ENCODE measurements around the gene ENG.

The ENG gene

DNA sequence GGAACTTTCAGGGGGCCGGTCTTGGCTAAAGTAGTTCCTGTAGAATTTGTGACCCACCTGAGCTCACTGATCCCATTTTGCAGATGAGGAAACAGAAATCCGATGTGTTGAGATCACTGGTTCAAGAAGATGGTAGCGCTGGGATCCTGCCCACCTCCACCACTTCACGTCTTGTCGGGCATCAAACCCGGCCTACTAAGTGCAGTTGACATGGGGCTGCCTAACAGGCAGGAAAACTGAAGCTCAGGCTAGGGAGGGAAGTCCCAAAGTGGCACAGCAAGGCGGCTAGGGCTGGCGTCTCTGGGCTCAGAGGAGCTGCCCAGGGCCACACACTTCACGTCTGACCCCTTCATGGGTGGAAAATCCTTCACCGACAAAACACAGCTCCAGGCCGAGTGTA is 502 bp upstream of the ENG start:
- no peak for TF ChIP-seq EZH2phosphoT487 (IDR thresholded peaks at IDR 0.05; ENCODE audit: borderline replicate concordance)
- TF ChIP-seq, protein P1, sequence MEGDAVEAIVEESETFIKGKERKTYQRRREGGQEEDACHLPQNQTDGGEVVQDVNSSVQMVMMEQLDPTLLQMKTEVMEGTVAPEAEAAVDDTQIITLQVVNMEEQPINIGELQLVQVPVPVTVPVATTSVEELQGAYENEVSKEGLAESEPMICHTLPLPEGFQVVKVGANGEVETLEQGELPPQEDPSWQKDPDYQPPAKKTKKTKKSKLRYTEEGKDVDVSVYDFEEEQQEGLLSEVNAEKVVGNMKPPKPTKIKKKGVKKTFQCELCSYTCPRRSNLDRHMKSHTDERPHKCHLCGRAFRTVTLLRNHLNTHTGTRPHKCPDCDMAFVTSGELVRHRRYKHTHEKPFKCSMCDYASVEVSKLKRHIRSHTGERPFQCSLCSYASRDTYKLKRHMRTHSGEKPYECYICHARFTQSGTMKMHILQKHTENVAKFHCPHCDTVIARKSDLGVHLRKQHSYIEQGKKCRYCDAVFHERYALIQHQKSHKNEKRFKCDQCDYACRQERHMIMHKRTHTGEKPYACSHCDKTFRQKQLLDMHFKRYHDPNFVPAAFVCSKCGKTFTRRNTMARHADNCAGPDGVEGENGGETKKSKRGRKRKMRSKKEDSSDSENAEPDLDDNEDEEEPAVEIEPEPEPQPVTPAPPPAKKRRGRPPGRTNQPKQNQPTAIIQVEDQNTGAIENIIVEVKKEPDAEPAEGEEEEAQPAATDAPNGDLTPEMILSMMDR (conservative IDR thresholded peaks at IDR 0.05; ENCODE audit: low read length) = no peak
- Histone ChIP-seq H3K27me3 (ENCODE audit: insufficient read depth, low read length, poor library complexity, severe bottlenecking) (no peaks in the 10 kb centered on the region), H3K36me3 (ENCODE audit: insufficient read depth, low read length) (no peaks in the 10 kb centered on the region), H3K4me1 (ENCODE audit: insufficient read depth, low read length, poor library complexity, severe bottlenecking) (peaks cover 38% of the 10 kb centered on the region), H3K4me3 (ENCODE audit: low read length, poor library complexity, severe bottlenecking) (no peak overlapping the region), H4K20me1 (ENCODE audit: insufficient read depth, low read length, poor library complexity, severe bottlenecking) (no peaks in the 10 kb centered on the region), H3K9me2 (replicated peaks; ENCODE audit: low read depth, low read length) (no peaks in the 10 kb centered on the region), H3K9me3 (ENCODE audit: insufficient read depth, low read depth, low read length) (no peaks in the 10 kb centered on the region), H3K4me2 (ENCODE audit: low read depth, low read length, poor library complexity, severe bottlenecking) (no peak overlapping the region), H3K79me2 (ENCODE audit: insufficient read depth, low read length) (no peaks in the 10 kb centered on the region), H3F3A (ENCODE audit: low read depth) (no peaks in the 10 kb centered on the region), H3K9ac (ENCODE audit: low read depth, low read length, poor library complexity, severe bottlenecking) (no peak overlapping the region), H2AFZ (ENCODE audit: low read length) (no peak overlapping the region)

DNA sequence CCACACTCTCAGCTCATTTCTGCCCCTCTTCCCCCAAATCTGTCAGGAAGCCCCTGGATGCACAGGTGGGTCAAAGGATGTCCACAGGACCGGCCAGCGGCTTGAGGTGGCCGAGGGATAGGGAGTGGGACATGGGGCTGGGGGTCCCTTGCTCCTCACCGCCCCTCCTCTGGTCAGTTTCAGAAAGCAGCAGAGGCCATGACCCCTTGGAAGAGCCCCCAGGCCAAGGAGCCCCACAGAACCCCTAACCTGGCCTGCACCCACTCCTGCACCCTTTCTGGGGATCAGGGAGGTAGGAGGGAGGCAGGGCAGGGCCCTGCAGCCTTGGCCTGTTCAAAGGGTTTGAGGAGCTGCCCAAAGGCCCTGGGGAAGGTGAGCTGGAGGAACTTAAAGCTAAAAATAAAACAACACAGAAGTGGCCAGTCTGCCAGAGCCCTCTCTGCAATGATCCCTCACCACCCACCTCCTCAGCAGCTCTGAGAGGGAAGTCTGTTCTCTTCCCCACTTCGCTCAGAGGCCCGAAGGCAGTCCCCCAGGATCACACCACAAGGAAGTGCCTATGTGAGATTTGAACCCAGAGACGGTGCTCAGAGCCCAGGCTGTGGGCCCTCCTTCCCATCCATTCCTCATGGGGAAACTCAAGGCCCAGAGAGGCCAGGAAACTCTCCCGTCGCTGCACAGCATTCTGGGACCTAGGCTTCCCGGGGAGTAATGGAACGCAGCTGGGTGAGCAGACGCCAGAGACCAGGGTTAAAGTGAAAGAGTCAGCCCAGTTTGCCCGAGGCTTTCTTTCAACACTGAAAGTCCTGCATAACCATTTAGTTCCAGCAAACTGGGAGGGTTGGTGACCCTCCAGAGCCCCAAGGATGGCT is 910 bp downstream of the ENG start:
- no peak overlapping the region for H3K9ac ChIP-seq (ENCODE audit: low read depth, low read length, poor library complexity, severe bottlenecking)
- no peak overlapping the region for H3K4me3 ChIP-seq (ENCODE audit: low read length, poor library complexity, severe bottlenecking)
- no peak overlapping the region for H3K4me2 ChIP-seq (ENCODE audit: low read depth, low read length, poor library complexity, severe bottlenecking)

DNA sequence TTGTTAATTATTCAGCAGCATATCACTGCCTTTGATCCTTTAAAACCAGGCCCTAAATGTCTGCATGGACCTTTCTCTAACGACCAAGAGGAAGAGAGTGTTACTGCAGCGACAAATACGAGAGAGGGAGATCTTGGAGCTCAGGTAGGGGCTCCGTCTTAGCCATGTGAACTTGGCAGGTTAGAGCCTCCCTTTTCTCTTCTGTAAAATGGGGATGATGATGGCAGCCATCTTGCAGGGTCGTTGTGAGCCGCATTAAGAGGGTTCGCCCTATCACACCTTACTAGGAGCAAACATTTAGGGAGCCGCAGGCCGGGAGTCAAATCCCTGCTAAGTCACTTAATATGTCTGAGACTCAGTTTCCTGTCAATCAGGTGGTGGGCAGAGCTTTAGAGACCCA is 1.6 kb downstream of the ENG start:
- Histone ChIP-seq H3K4me1 (ENCODE audit: insufficient read depth, low read length, poor library complexity, severe bottlenecking) (peaks cover 24% of the 10 kb centered on the region), H2AFZ (ENCODE audit: low read length) (no peak overlapping the region), H3K36me3 (ENCODE audit: insufficient read depth, low read length) (no peaks in the 10 kb centered on the region), H3K9ac (ENCODE audit: low read depth, low read length, poor library complexity, severe bottlenecking) (no peak overlapping the region), H3K4me3 (ENCODE audit: low read length, poor library complexity, severe bottlenecking) (no peak overlapping the region), H3K9me3 (ENCODE audit: insufficient read depth, low read depth, low read length) (no peaks in the 10 kb centered on the region; the same call in 1 of the 2 replicates), H3K4me2 (ENCODE audit: low read depth, low read length, poor library complexity, severe bottlenecking) (no peak overlapping the region), H3K79me2 (ENCODE audit: insufficient read depth, low read length) (no peaks in the 10 kb centered on the region), H3K9me2 (replicated peaks; ENCODE audit: low read depth, low read length) (no peaks in the 10 kb centered on the region), H4K20me1 (ENCODE audit: insufficient read depth, low read length, poor library complexity, severe bottlenecking) (no peaks in the 10 kb centered on the region), H3F3A (ENCODE audit: low read depth) (no peaks in the 10 kb centered on the region), H3K27me3 (ENCODE audit: insufficient read depth, low read length, poor library complexity, severe bottlenecking) (no peaks in the 10 kb centered on the region)
- no peak for TF ChIP-seq EZH2phosphoT487 (IDR thresholded peaks at IDR 0.05; ENCODE audit: borderline replicate concordance)
- TF ChIP-seq, protein P1 (conservative IDR thresholded peaks at IDR 0.05; ENCODE audit: low read length) = no peak

More for the DNA sequence above, 910 bp downstream of the ENG start:
- Histone ChIP-seq H4K20me1 (ENCODE audit: insufficient read depth, low read length, poor library complexity, severe bottlenecking) (no peaks in the 10 kb centered on the region), H3K4me1 (ENCODE audit: insufficient read depth, low read length, poor library complexity, severe bottlenecking) (peaks cover 29% of the 10 kb centered on the region), H3F3A (ENCODE audit: low read depth) (no peaks in the 10 kb centered on the region), H3K36me3 (ENCODE audit: insufficient read depth, low read length) (no peaks in the 10 kb centered on the region), H3K79me2 (ENCODE audit: insufficient read depth, low read length) (no peaks in the 10 kb centered on the region), H3K9me3 (ENCODE audit: insufficient read depth, low read depth, low read length) (no peaks in the 10 kb centered on the region; the same call in 1 of the 2 replicates), H2AFZ (ENCODE audit: low read length) (no peak overlapping the region), H3K27me3 (ENCODE audit: insufficient read depth, low read length, poor library complexity, severe bottlenecking) (no peaks in the 10 kb centered on the region), H3K9me2 (replicated peaks; ENCODE audit: low read depth, low read length) (no peaks in the 10 kb centered on the region)
- TF ChIP-seq EZH2phosphoT487 (IDR thresholded peaks at IDR 0.05; ENCODE audit: borderline replicate concordance) = no peak
- TF ChIP-seq, protein P1 (conservative IDR thresholded peaks at IDR 0.05; ENCODE audit: low read length) = no peak

Measured in Loucy (cell line).